ENCODE measurements around the gene ZGLP1. TPM values are rescaled to one million over a fixed set of nuclear protein-coding genes. Genes with fewer than 3 reads are reported as not detected.

Gene ZGLP1
- total and polyA plus RNA-seq, 2 donors (not counting 1 experiment from before 2014, with no cell fraction given), result 6.4 to 8.0 TPM

GRCh38 chr19:10332158-10332964 lies 22.7 kb upstream of the ZGLP1 start:
- no peaks in the 10 kb centered on the region for H3K9me3 Mint-ChIP-seq (ENCODE audit: insufficient read depth)
- Histone ChIP-seq H3K9ac (ENCODE audit: low read length) (peak overlapping the region; percentile 88), H3K36me3 (replicated peaks in 1 of 2; ENCODE audit: control extremely low read depth in 1 of 2, control insufficient read depth in 1 of 2, extremely low read depth in 1 of 2, insufficient read depth in 2 of 2, low read length in 1 of 2) (peaks cover 0 to 57% of the 10 kb centered on the region in 2 experiments), H3K27me3 (replicated peaks in 1 of 4; ENCODE audit: control extremely low read depth in 1 of 4, control insufficient read depth in 3 of 4, insufficient read depth in 4 of 4, low read length in 3 of 4) (no peaks in the 10 kb centered on the region), H4K20me1 (ENCODE audit: control insufficient read depth, insufficient read depth, low read length, poor library complexity, severe bottlenecking) (peaks cover 73% of the 10 kb centered on the region), H3K4me1 (ENCODE audit: control insufficient read depth in 2 of 2, insufficient read depth in 2 of 2, low read length in 2 of 2) (peaks cover 14 to 23% of the 10 kb centered on the region in 2 donors), H3K79me2 (ENCODE audit: control insufficient read depth, insufficient read depth, low read length) (peaks cover 92% of the 10 kb centered on the region), H2AFZ (ENCODE audit: insufficient read depth, low read depth, low read length, poor library complexity, severe bottlenecking) (peak overlapping the region; percentile 95), H3K27ac (ENCODE audit: low read length in 2 of 2) (peak overlapping the region; percentile 90 to 91), H3K4me3 (ENCODE audit: control extremely low read depth in 1 of 5, extremely low read depth in 1 of 5, insufficient read depth in 1 of 5, low read depth in 2 of 5, low read length in 4 of 5) (peak overlapping the region; percentile 63 to 94 (median 83)), H3K9me3 (ENCODE audit: control extremely low read depth in 1 of 3, control insufficient read depth in 2 of 3, insufficient read depth in 1 of 3, low read length in 2 of 3) (peaks cover 0 to 15% (median 0%) of the 10 kb centered on the region in 3 donors), H3K4me2 (replicated peaks; ENCODE audit: low read depth, low read length, poor library complexity, severe bottlenecking) (peak overlapping the region; percentile 86)
- no peaks in the 10 kb centered on the region for H3K27me3 Mint-ChIP-seq
- peaks cover 20% of the 10 kb centered on the region for H3K4me1 Mint-ChIP-seq
- ChIA-PET POLR2A (interaction anchor here (0.8 to 2.2 kb wide), 3 partner anchors 43 to 61 kb away, joined by 3 to 9 read pairs (median 9); partner anchors contain the start of genes ICAM1 and ICAM5), CTCF (interaction anchor here (0.9 to 4.3 kb wide), 2 partner anchors 12 to 62 kb away, joined by 3 to 14 read pairs; partner anchors contain the start of gene ICAM1)
- ATAC-seq (ENCODE audit: low read depth) (no peak), DNase-seq (no peak)
- peak overlapping the region; percentile 97 for H3K4me3 Mint-ChIP-seq
- peak overlapping the region; percentile 97 for H3K27ac Mint-ChIP-seq
- WGBS (ENCODE audit: insufficient coverage), result 66% methylated on average over 11 of the region's 18 CpGs
- TF ChIP-seq, protein P1, sequence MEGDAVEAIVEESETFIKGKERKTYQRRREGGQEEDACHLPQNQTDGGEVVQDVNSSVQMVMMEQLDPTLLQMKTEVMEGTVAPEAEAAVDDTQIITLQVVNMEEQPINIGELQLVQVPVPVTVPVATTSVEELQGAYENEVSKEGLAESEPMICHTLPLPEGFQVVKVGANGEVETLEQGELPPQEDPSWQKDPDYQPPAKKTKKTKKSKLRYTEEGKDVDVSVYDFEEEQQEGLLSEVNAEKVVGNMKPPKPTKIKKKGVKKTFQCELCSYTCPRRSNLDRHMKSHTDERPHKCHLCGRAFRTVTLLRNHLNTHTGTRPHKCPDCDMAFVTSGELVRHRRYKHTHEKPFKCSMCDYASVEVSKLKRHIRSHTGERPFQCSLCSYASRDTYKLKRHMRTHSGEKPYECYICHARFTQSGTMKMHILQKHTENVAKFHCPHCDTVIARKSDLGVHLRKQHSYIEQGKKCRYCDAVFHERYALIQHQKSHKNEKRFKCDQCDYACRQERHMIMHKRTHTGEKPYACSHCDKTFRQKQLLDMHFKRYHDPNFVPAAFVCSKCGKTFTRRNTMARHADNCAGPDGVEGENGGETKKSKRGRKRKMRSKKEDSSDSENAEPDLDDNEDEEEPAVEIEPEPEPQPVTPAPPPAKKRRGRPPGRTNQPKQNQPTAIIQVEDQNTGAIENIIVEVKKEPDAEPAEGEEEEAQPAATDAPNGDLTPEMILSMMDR (IDR thresholded peaks at IDR 0.05), result no peak
- TF ChIP-seq EZH2 (IDR thresholded peaks at IDR 0.05; ENCODE audit: borderline replicate concordance, insufficient read depth, low read depth, low read length, poor library complexity, severe bottlenecking), result no peak
- intact Hi-C loops (cut with micrococcal nuclease), result loop anchor here (5.0 kb wide), 1 partner anchor 320 kb away; the partner anchor contains the start of gene ILF3

GRCh38 chr19:10329555-10329954 lies 19.9 kb upstream of the ZGLP1 start:
- ATAC-seq (ENCODE audit: low read depth) (no peak), DNase-seq (peak; percentile 4)
- H3K27ac ChIP-seq (ENCODE audit: low read length in 2 of 2), result no peak overlapping the region
- CTCF ChIA-PET, result interaction anchor here (1.2 to 1.3 kb wide), 2 partner anchors 61 to 104 kb away, joined by 3 read pairs; no protein-coding TSS in a partner anchor
- Mint-ChIP-seq H3K27ac (no peak overlapping the region), H3K4me3 (no peak overlapping the region), H3K4me1 (peaks cover 20% of the 10 kb centered on the region), H3K9me3 (ENCODE audit: insufficient read depth) (no peaks in the 10 kb centered on the region), H3K27me3 (no peaks in the 10 kb centered on the region)
- H3K4me1 ChIP-seq (ENCODE audit: control insufficient read depth in 2 of 2, insufficient read depth in 2 of 2, low read length in 2 of 2), result peaks cover 14 to 22% of the 10 kb centered on the region in 2 donors
- peaks cover 0 to 9% (median 0%) of the 10 kb centered on the region in 3 donors for H3K9me3 ChIP-seq (ENCODE audit: control extremely low read depth in 1 of 3, control insufficient read depth in 2 of 3, insufficient read depth in 1 of 3, low read length in 2 of 3)
- POLR2A ChIA-PET, result no interaction called here
- no peaks in the 10 kb centered on the region for H3K27me3 ChIP-seq (replicated peaks in 1 of 4; ENCODE audit: control extremely low read depth in 1 of 4, control insufficient read depth in 3 of 4, insufficient read depth in 4 of 4, low read length in 3 of 4)
- H3K4me2 ChIP-seq (replicated peaks; ENCODE audit: low read depth, low read length, poor library complexity, severe bottlenecking), result no peak overlapping the region
- H3K4me3 ChIP-seq (ENCODE audit: control extremely low read depth in 1 of 5, extremely low read depth in 1 of 5, insufficient read depth in 1 of 5, low read depth in 2 of 5, low read length in 4 of 5), result no peak overlapping the region
- 98% methylated on average over 13 of the region's 13 CpGs for WGBS (ENCODE audit: insufficient coverage)
- peaks cover 75% of the 10 kb centered on the region for H4K20me1 ChIP-seq (ENCODE audit: control insufficient read depth, insufficient read depth, low read length, poor library complexity, severe bottlenecking)
- H3K79me2 ChIP-seq (ENCODE audit: control insufficient read depth, insufficient read depth, low read length), result peaks cover 68% of the 10 kb centered on the region
- intact Hi-C loops (cut with micrococcal nuclease), result no loop called here
- no peak overlapping the region for H3K9ac ChIP-seq (ENCODE audit: low read length)
- TF ChIP-seq EZH2 (IDR thresholded peaks at IDR 0.05; ENCODE audit: borderline replicate concordance, insufficient read depth, low read depth, low read length, poor library complexity, severe bottlenecking), result no peak
- TF ChIP-seq, protein P1 (IDR thresholded peaks at IDR 0.05), result no peak
- H2AFZ ChIP-seq (ENCODE audit: insufficient read depth, low read depth, low read length, poor library complexity, severe bottlenecking), result no peak overlapping the region
- H3K36me3 ChIP-seq (replicated peaks in 1 of 2; ENCODE audit: control extremely low read depth in 1 of 2, control insufficient read depth in 1 of 2, extremely low read depth in 1 of 2, insufficient read depth in 2 of 2, low read length in 1 of 2), result peaks cover 0 to 61% of the 10 kb centered on the region in 2 experiments

All from B cell (primary cell).